COLO668 (cell line): ENCODE results near the gene NFIA.

ENCODE experiments used
- DNase-seq: peaks from one replicate; lab custom pipeline; 2025; ENCODE audit not compliant: unreplicated experiment; lab: John Stamatoyannopoulos, UW

The NFIA gene

GRCh38 chr1:61175976-61176375 lies 93.6 kb downstream of the NFIA start:
- no peak for DNase-seq

- DNase-seq = no peak
Measured at GRCh38 chr1:61181067-61182038, 99.0 kb downstream of the NFIA start.

- DNase-seq = no peak
Measured at GRCh38 chr1:61182049-61182448, 99.7 kb downstream of the NFIA start.

- DNase-seq = no peak
Measured at GRCh38 chr1:61182480-61182879, 100.1 kb downstream of the NFIA start.

- DNase-seq = no peak
Measured at GRCh38 chr1:61183471-61184039, 101.2 kb downstream of the NFIA start.

GRCh38 chr1:61184040-61184713 lies 101.8 kb downstream of the NFIA start:
- DNase-seq = no peak

- no peak for DNase-seq
Measured at GRCh38 chr1:61184714-61185106, 102.3 kb downstream of the NFIA start.

- no peak for DNase-seq
Measured at GRCh38 chr1:61186753-61187152, 104.4 kb downstream of the NFIA start.

GRCh38 chr1:61187352-61188086 lies 105.2 kb downstream of the NFIA start:
- DNase-seq = no peak

GRCh38 chr1:61190153-61190552 lies 107.8 kb downstream of the NFIA start:
- no peak for DNase-seq

- DNase-seq = no peak
Measured at GRCh38 chr1:61190618-61191432, 108.5 kb downstream of the NFIA start.

- no peak for DNase-seq
Measured at GRCh38 chr1:61191433-61191720, 109.0 kb downstream of the NFIA start.

GRCh38 chr1:61192663-61193330 lies 110.4 kb downstream of the NFIA start:
- DNase-seq = no peak

- no peak for DNase-seq
Measured at GRCh38 chr1:61193808-61194207, 111.4 kb downstream of the NFIA start.

- DNase-seq = no peak
Measured at GRCh38 chr1:61198554-61198953, 116.2 kb downstream of the NFIA start.

GRCh38 chr1:61201035-61201434 lies 118.7 kb downstream of the NFIA start:
- no peak for DNase-seq

GRCh38 chr1:61202854-61203598 lies 120.7 kb downstream of the NFIA start:
- DNase-seq = no peak

GRCh38 chr1:61204528-61204927 lies 122.2 kb downstream of the NFIA start:
- DNase-seq = no peak

GRCh38 chr1:61207416-61207815 lies 125.1 kb downstream of the NFIA start:
- no peak for DNase-seq
